GM19239 (cell line): ENCODE data around the gene HSPA12A.

ENCODE experiments used
- DNase-seq: peaks from one replicate; pipeline ENCODE4 v3.0.0; 2011; ENCODE audit warnings: low spot score; ENCODE audit not compliant: insufficient read length
- FAIRE-seq: peaks from 2 replicates; lab custom pipeline; 2011; peaks lifted over from hg19 to GRCh38; lab: Jason Lieb, UNC

Gene HSPA12A

GRCh38 chr10:116648903-116649302 lies 93.5 kb downstream of the HSPA12A start:
- no peak for FAIRE-seq
- DNase-seq = no peak

DNA sequence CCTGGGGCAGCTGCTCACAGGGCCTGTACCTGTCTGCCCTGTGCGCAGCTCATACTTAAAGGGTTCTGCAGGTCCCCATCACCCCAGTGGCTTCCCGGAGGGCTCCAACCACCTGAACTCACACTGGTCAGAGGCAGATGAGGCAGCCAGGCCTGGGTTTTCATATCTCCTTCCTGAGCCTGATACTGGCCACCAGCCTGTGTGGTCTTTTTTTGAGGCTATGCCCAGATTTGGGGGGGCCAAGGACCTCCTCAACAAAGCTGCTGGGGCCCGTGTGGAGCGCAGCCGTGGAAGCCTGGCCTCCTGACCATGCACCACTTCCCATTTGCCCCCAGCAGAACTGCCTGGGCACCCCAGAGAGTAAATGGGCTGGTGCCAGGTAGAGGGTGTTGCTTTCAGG lies 95.9 kb downstream of the HSPA12A start:
- DNase-seq = no peak
- FAIRE-seq = no peak

DNA sequence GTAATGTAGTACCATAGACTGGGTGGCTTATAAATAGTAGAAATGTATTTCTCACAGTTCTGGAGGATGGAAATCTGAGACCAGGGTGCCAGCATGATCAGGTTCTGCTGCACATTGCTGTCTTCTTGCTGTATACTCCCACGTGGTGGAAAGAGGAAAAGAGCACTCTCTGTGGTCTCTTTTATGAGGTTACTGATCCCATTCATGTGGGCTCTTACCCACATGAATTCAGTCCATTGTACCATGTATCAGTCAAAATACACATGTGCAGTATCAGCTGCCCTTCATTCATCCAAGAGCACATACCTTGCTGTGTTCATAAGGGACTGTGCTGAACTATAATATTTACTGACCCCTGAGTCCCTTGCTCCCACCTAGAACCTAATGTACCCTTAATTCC lies 104.5 kb downstream of the HSPA12A start:
- FAIRE-seq = no peak
- DNase-seq = no peak

GRCh38 chr10:116636976-116637375 lies 105.4 kb downstream of the HSPA12A start:
- FAIRE-seq (no peak), DNase-seq (no peak)

DNA sequence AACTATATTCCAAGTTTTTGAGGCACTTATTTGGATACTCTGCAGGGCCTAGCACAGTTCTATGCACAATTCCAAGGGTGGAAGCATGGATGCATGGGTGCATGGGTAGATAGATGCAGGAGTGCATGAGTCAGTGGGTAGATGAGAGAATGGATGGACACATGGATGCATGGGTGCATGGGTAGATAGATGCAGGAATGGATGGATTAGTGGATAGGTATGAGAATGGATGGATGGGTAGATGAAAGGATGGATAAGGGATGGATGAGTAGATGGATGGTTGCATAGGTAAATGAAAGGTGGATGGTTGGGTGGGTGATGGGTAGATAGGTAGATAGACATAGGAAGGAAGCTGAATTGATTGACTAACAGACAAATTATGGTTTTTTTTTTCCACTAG lies 106.0 kb downstream of the HSPA12A start:
- FAIRE-seq (no peak), DNase-seq (no peak)

- no peak for DNase-seq
- no peak for FAIRE-seq
Observed at GRCh38 chr10:116634126-116634975, 108.0 kb downstream of the HSPA12A start.

DNA sequence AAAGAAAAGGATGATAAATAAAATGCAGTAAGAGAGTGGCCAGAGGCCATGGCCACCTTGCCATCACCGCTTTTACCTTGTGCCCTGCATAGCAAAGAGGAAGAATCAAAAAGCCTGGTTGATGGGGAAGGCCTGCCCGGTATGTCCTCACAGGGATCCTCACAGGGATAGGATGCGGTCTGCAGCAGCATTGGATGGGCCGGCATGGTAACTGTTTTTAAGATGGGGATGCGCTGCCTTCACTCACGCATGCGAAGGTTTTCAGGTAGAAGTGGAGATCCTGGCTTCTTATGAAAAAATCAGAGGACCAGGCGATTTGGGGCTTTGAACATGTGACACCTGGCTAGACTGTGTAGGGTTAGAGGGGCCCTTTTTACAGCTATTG lies 109.2 kb downstream of the HSPA12A start:
- DNase-seq = no peak
- no peak for FAIRE-seq

DNA sequence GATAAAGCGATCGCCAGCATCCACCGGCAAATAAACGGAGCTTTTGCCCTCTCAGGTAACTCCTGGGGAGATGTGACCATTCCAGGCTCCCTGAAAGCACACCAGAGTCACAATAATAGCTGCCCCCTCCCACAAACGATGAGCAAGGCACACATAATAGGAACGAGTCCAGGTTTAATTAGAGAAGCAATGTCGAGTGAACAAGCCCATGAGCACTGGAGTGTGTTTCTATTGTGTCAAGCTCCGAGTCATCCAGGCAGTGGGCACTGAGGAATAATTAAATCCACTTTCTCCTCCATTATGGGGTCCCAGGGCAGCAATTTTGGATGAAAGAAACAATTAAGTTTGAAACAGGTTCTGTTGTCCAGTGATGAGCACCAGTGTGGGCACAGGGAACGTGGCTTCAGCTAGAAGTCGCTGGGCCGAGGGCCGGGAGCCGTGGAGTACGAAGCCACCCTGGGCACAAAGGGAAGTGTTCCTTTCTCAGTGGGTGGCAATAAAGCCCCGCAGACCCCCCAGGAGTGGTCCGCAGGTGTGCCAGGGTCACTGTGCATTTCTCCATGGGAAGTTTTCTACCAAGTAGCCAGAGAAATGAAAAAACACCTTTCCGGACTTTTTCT lies 109.7 kb downstream of the HSPA12A start:
- DNase-seq (no peak), FAIRE-seq (no peak)

GRCh38 chr10:116631871-116632295 lies 110.5 kb downstream of the HSPA12A start:
- DNase-seq = no peak
- FAIRE-seq = no peak

DNA sequence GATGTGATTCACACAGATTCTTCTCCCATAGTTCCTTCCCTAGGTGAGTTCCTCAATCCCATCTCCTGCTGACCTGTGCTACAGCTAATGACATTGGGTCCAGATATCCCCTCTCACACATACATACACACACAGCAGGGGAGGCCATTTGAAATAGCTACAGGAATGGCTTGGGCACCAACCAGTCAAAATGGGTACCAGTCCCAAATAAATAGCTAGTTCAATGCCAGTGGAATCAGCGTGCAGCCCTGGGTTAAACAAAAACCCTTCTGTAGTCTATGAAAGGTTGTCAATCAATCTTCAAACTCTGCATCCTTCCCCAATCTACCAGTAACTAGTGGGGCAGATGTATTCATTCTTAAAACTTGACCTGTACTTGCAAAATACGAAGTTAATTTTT lies 112.3 kb downstream of the HSPA12A start:
- FAIRE-seq = no peak
- no peak for DNase-seq

DNA sequence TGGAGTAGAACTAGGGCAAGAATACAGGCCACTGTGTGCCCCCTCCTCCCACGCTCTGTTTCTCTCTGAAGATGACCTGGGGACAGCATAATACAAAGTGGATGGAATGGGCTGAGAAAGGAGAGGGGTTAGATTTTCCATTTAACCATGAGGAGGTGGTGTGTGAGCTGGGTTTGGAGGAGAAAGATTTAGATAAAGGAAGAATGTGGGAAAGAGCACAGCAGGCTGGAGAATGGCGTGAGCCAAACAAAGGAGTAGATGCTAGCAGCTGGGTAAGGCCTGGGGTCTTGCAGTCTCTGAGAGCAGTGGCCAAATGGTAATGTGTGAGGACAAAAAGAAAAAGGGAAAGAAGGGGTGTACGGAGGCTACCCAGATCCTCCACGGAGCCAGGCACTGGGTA lies 113.0 kb downstream of the HSPA12A start:
- DNase-seq (no peak), FAIRE-seq (no peak)

- FAIRE-seq (no peak), DNase-seq (no peak)
Observed at GRCh38 chr10:116627386-116627933, 114.9 kb downstream of the HSPA12A start.

DNA sequence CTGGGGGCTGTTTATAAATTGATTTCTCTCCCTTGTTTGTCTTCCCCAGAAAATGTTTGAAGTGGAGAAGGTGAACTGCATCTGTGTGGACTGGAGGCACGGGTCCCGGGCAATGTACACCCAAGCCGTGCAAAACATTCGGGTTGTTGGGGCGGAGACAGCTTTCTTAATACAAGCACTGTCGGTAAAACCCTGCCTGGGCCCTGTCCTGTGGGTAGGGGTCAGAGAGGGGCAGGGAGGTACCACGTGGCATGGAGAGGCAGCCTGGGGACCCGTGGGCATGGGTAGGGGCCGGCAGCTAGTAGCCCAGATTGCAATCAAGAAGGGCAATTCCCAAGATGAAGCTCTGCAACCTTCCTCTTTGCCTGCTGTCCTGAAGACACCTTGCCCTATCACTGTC lies 115.6 kb downstream of the HSPA12A start:
- no peak for FAIRE-seq
- DNase-seq = no peak

DNA sequence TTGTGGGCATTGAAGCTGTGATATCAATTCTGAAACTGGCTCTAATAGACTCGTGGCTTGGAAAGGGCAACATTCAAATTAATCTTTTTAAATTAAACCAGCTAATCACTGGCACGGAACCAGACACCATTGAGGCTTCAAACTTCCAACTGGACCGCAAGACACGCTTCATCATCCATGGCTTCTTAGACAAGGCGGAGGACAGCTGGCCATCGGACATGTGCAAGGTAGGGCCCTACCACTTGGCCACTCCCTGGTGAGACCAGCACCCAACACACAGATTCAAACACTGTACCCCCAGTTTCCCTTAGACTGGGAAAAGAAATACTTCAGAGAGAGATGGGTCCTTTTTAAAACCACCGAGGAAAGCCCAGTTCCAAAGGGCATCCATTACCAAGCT lies 116.5 kb downstream of the HSPA12A start:
- FAIRE-seq = no peak
- DNase-seq = no peak

GRCh38 chr10:116621934-116622655 lies 120.3 kb downstream of the HSPA12A start:
- DNase-seq = no peak
- no peak for FAIRE-seq

DNA sequence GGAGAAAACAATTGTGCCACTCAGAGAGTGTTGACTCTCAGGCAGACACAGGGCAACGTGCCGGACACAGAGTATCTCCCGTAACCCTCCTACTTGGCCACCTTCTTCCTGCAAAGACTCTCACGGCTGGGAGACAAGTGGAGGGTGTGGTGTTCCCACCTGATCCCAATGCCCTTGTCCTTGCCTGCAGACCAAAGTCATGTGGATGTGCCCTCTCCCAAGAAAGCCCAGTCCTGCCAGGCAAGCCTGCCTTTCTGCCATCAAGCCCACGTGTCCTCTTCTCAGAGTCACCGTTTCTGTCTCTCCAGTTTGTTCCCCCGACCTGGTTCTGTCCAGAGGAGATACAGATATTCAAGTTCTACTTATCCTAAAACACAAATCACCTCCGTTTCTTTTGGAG lies 120.9 kb downstream of the HSPA12A start:
- DNase-seq = no peak
- no peak for FAIRE-seq
